MM.1S (cell line): ENCODE measurements around the gene DHX30.

Source experiments
- CTCF ChIP-seq: fragments of 300-600 bp; sonication (generic); IDR thresholded peaks from 2 replicates; pipeline ENCODE4 v1.5.1; 2016; ENCODE audit warnings: antibody characterized with exemption, low read length, mixed read lengths
- EZH2 ChIP-seq: fragments of 300-600 bp; sonication (generic); optimal IDR thresholded peaks from 2 replicates; pipeline ENCODE3; 2017; ENCODE audit warnings: low read depth, mild to moderate bottlenecking, antibody characterized with exemption, low read length, mixed read lengths

GRCh38 chr3:47892286-47893040, 89.5 kb downstream of the DHX30 start:
- TF ChIP-seq CTCF (no peak), EZH2 (no peak)
